ENCODE data around the gene KISS1R.
A peak's percentile ranks its signal among the peaks of the same experiment; 100 is the strongest.

The KISS1R gene

GRCh38 chr19:938233-938923 is 21.2 kb downstream of the KISS1R start:
- DNase-seq (ENCODE audit: low read depth) = no peak

GRCh38 chr19:939439-939838 is 22.3 kb downstream of the KISS1R start:
- DNase-seq (ENCODE audit: low read depth) = no peak

- DNase-seq (ENCODE audit: low read depth) = no peak
These were observed 22.8 kb downstream of the KISS1R start for GRCh38 chr19:939922-940321.

GRCh38 chr19:940591-941291 is 23.6 kb downstream of the KISS1R start:
- no peak for DNase-seq (ENCODE audit: low read depth)

GRCh38 chr19:941292-942132 is 24.4 kb downstream of the KISS1R start:
- no peak for DNase-seq (ENCODE audit: low read depth)

GRCh38 chr19:942133-942645 is 25.1 kb downstream of the KISS1R start:
- DNase-seq (ENCODE audit: low read depth) = no peak

- DNase-seq (ENCODE audit: low read depth) = no peak
These were observed 26.5 kb downstream of the KISS1R start for GRCh38 chr19:943551-944170.

- peak; percentile 96 for DNase-seq (ENCODE audit: low read depth)
These were observed 27.0 kb downstream of the KISS1R start for GRCh38 chr19:944171-944567.

- no peak for DNase-seq (ENCODE audit: low read depth)
These were observed 27.6 kb downstream of the KISS1R start for GRCh38 chr19:944663-945241.

GRCh38 chr19:945401-946252 is 28.5 kb downstream of the KISS1R start:
- no peak for DNase-seq (ENCODE audit: low read depth)

- DNase-seq (ENCODE audit: low read depth) = no peak
These were observed 30.1 kb downstream of the KISS1R start for GRCh38 chr19:947090-947706.

- DNase-seq (ENCODE audit: low read depth) = no peak
These were observed 30.8 kb downstream of the KISS1R start for GRCh38 chr19:947707-948539.

GRCh38 chr19:948842-949496 is 31.8 kb downstream of the KISS1R start:
- DNase-seq (ENCODE audit: low read depth) = no peak

GRCh38 chr19:950352-951066 is 33.4 kb downstream of the KISS1R start:
- DNase-seq (ENCODE audit: low read depth) = no peak

GRCh38 chr19:952049-952679 is 35.0 kb downstream of the KISS1R start:
- DNase-seq (ENCODE audit: low read depth) = no peak

GRCh38 chr19:952680-953444 is 35.7 kb downstream of the KISS1R start:
- peak; percentile 71 for DNase-seq (ENCODE audit: low read depth)
